IgD-negative memory B cell (primary cell): ENCODE data around the gene RIPOR2. TPM values are rescaled to one million over a fixed set of nuclear protein-coding genes. Genes with fewer than 3 reads are reported as not detected.
"Not testable (repeated sequence)": the region's sequence is repeated elsewhere in the genome, so short reads cannot be mapped to it uniquely, and the experiment has no call there.

Experiments used
- H3K27ac Mint-ChIP-seq, 3 donors: one replicate each; pipeline ENCODE4 v1.8.0; 2020 to 2022; ENCODE audit warnings: mild to moderate bottlenecking in 3 of 3, mixed read lengths in 3 of 3, moderate library complexity in 1 of 3
- H3K27me3 Mint-ChIP-seq: one replicate; pipeline ENCODE4 v1.8.0; 2021; ENCODE audit warnings: mixed read lengths
- H3K36me3 Mint-ChIP-seq: one replicate; pipeline ENCODE4 v1.8.0; 2020; ENCODE audit warnings: mild to moderate bottlenecking, mixed read lengths
- H3K4me1 Mint-ChIP-seq, 3 donors: one replicate each; pipeline ENCODE4 v1.8.0; 2020 to 2022; ENCODE audit warnings: mixed read lengths in 3 of 3, mild to moderate bottlenecking in 1 of 3
- H3K4me3 Mint-ChIP-seq, 4 donors: one replicate each; pipeline ENCODE4 v1.8.0; 2020 to 2022; ENCODE audit warnings: mild to moderate bottlenecking in 4 of 4, mixed read lengths in 4 of 4, moderate library complexity in 3 of 4
- H3K9me3 Mint-ChIP-seq, 3 donors: one replicate each; pipeline ENCODE4 v1.8.0; 2020 to 2021; ENCODE audit warnings: mixed read lengths in 3 of 3, mild to moderate bottlenecking in 1 of 3
- polyA plus RNA-seq: library from polyadenylated mRNA; unstranded; fragments of 300-500 nt; fragmentation: Illumina TruSeq; gene quantifications from one replicate; pipeline ENCODE4 v1.2.3, GENCODE V29; 2021

The RIPOR2 gene
- polyA plus RNA-seq, 1 donor from 2014 or later: 561 TPM

DNA sequence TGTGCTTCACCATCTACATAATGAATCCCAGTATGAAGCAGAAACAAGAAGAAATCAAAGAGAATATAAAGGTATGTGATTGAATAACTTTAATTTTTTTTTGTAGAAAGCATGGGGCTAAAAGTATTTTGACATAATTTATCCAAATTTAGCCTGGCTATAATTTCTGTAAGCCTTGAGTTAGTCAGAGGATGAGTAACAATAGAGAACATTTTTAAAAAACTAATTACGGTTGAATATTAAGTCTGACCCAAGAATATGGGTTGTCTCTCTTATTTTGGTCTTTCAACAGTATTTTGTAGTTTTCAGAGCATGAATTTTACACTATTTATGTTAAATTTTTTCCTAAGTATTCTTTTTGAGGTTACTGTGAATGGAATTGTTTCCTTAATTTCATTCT lies 158.5 kb downstream of the RIPOR2 start:
- H3K4me3 Mint-ChIP-seq: no peak overlapping the region

GRCh38 chr6:24775520-24776058 lies 160.2 kb downstream of the RIPOR2 start:
- Mint-ChIP-seq H3K4me3 (peak overlapping the region; percentile 98 to 99 (median 99)), H3K4me1 (peaks cover 14 to 25% (median 22%) of the 10 kb centered on the region in 3 donors), H3K27me3 (no peaks in the 10 kb centered on the region), H3K36me3 (no peaks in the 10 kb centered on the region), H3K27ac (peak overlapping the region; percentile 91 to 97 (median 95)), H3K9me3 (no peaks in the 10 kb centered on the region)

More for the DNA sequence above, 158.5 kb downstream of the RIPOR2 start:
- H3K9me3 Mint-ChIP-seq: no peaks in the 10 kb centered on the region
- no peak overlapping the region for H3K27ac Mint-ChIP-seq
- no peaks in the 10 kb centered on the region for H3K36me3 Mint-ChIP-seq
- no peaks in the 10 kb centered on the region for H3K27me3 Mint-ChIP-seq
- H3K4me1 Mint-ChIP-seq: peaks cover 14 to 28% (median 22%) of the 10 kb centered on the region in 3 donors

GRCh38 chr6:24774696-24775519 lies 160.9 kb downstream of the RIPOR2 start, which contains the start of gene GMNN:
Gene GMNN, plus strand, starts transcription at chr6:24774937. Its CDS starts 2,310 bp downstream, at chr6:24777247.
- H3K4me3 Mint-ChIP-seq: peak within 1 kb of the TSS; percentile 98 to 99 (median 99)
- no peaks in the 10 kb centered on the region for H3K9me3 Mint-ChIP-seq
- no peaks in the 10 kb centered on the region for H3K36me3 Mint-ChIP-seq
- H3K27ac Mint-ChIP-seq: peak within 1 kb of the TSS; percentile 91 to 97 (median 95)
- H3K27me3 Mint-ChIP-seq: no peaks in the 10 kb centered on the region
- peaks cover 11 to 22% (median 20%) of the 10 kb centered on the region in 3 donors for H3K4me1 Mint-ChIP-seq

- no peaks in the 10 kb centered on the region for H3K9me3 Mint-ChIP-seq
- H3K4me1 Mint-ChIP-seq: peaks cover 0 to 2% (median 0%) of the 10 kb centered on the region in 3 donors
- no peak overlapping the region for H3K4me3 Mint-ChIP-seq
- H3K36me3 Mint-ChIP-seq: no peaks in the 10 kb centered on the region
- H3K27me3 Mint-ChIP-seq: no peaks in the 10 kb centered on the region
- no peak overlapping the region for H3K27ac Mint-ChIP-seq
Measured at GRCh38 chr6:24768361-24768760, 167.4 kb downstream of the RIPOR2 start.

- peaks cover 0 to under 1% (median 0%) of the 10 kb centered on the region in 3 donors for H3K9me3 Mint-ChIP-seq
- H3K27ac Mint-ChIP-seq: no peak overlapping the region
- H3K4me1 Mint-ChIP-seq: peaks cover 0 to 2% (median 2%) of the 10 kb centered on the region in 3 donors
- H3K36me3 Mint-ChIP-seq: no peaks in the 10 kb centered on the region
- no peaks in the 10 kb centered on the region for H3K27me3 Mint-ChIP-seq
- no peak overlapping the region for H3K4me3 Mint-ChIP-seq
Measured at GRCh38 chr6:24766680-24767462, 168.9 kb downstream of the RIPOR2 start.

GRCh38 chr6:24765968-24766367 lies 169.8 kb downstream of the RIPOR2 start:
- H3K27me3 Mint-ChIP-seq, H3K4me1 Mint-ChIP-seq, H3K27ac Mint-ChIP-seq, H3K36me3 Mint-ChIP-seq, H3K4me3 Mint-ChIP-seq, H3K9me3 Mint-ChIP-seq: not testable (repeated sequence)

DNA sequence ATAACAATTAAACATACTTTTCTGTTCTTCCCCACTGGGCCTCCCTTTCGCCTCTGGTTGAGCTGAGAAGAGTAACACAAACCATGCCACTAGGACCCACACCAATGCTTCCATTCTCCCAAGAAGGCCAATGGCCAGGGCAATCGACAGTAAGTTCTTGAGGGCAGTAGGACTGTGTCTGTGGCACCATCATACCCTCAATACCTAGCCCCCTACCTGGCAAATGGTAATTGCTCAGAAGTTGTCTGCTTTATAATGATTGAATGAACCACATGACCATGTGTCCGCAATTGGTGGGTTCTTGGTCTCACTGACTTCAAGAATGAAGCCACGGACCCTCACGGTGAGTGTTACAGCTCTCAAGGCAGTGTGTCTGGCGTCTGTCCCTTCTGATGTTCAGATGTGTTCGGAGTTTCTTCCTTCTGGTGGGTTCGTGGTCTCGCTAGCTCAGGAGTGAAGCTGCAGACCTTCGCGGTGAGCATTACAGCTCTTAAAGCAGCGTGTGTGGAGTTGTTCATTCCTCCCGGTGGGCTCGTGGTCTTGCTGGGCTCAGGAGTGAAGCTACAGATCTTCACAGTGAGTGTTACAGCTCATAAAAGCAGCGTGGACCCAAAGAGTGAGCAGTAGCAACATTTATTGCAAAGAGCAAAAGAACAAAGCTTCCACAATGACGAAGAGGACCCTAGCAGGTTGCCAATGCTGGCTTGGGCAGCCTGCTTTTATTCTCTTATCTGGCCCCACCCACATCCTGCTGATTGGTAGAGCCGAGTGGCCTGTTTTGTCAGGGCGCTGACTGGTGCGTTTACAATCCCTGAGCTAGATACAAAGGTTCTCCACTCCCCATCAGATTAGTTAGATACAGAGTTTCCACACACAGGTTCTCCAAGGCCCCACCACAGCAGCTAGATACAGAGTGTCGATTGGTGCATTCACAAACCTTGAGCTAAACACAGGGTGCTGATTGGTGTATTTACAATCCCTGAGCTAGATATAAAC lies 170.6 kb downstream of the RIPOR2 start:
- not testable (repeated sequence) for H3K4me1 Mint-ChIP-seq, H3K27ac Mint-ChIP-seq, H3K9me3 Mint-ChIP-seq, H3K4me3 Mint-ChIP-seq, H3K36me3 Mint-ChIP-seq, H3K27me3 Mint-ChIP-seq

DNA sequence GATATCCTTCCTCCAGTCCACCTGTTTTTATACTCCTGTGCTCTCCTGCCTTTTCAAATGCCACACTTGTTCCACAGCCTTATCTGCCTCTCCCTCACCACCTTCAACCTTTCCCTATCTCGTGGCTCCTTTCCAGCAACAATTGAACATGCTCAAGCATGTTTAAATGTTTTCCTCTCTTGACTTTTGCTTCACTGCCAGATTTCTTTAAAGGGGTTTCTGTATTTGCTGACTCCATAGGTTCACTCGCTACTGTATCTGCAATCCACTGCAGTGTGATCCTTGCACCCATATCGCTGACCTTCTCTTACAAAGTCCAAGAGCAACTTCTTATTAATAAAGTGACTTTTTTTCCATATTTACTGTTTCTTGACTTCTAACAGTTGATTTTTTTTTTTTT lies 172.2 kb downstream of the RIPOR2 start:
- Mint-ChIP-seq H3K9me3 (peaks cover 0 to 2% (median 0%) of the 10 kb centered on the region in 3 donors), H3K4me1 (peaks cover 0 to 6% (median 5%) of the 10 kb centered on the region in 3 donors), H3K4me3 (no peak overlapping the region), H3K27me3 (no peaks in the 10 kb centered on the region), H3K27ac (no peak overlapping the region), H3K36me3 (no peaks in the 10 kb centered on the region)

- peaks cover 0 to 6% (median 5%) of the 10 kb centered on the region in 3 donors for H3K4me1 Mint-ChIP-seq
- H3K27ac Mint-ChIP-seq: peak overlapping the region in 1 of 3 donors; percentile 16
- no peaks in the 10 kb centered on the region for H3K27me3 Mint-ChIP-seq
- H3K4me3 Mint-ChIP-seq: no peak overlapping the region
- H3K36me3 Mint-ChIP-seq: no peaks in the 10 kb centered on the region
- H3K9me3 Mint-ChIP-seq: peaks cover 0 to 2% (median 0%) of the 10 kb centered on the region in 3 donors
Measured at GRCh38 chr6:24761851-24762250, 173.9 kb downstream of the RIPOR2 start.

- peaks cover 0 to 2% (median 0%) of the 10 kb centered on the region in 3 donors for H3K9me3 Mint-ChIP-seq
- no peaks in the 10 kb centered on the region for H3K27me3 Mint-ChIP-seq
- no peak overlapping the region for H3K4me3 Mint-ChIP-seq
- peaks cover 0 to 5% (median 5%) of the 10 kb centered on the region in 3 donors for H3K4me1 Mint-ChIP-seq
- H3K36me3 Mint-ChIP-seq: no peaks in the 10 kb centered on the region
- no peak overlapping the region for H3K27ac Mint-ChIP-seq
Measured at GRCh38 chr6:24761193-24761835, 174.4 kb downstream of the RIPOR2 start.

DNA sequence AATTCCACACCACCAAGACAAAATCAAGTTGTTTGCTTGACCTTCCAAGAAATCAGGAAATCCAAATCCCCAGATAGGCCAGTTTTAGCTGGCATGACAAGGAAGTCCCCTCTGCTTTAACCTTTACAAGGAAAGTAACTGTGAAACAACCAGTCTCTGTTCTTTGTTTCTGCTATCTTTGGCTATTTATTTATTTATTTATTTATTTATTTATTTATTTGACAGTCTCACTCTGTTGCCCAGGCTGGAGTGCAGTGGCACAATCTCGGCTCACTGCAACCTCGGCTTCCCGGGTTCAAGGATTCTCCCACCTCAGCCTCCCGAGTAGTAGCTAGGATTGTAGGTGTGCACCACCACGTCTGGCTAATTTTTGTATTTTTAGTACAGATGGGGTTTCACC lies 175.6 kb downstream of the RIPOR2 start:
- no peaks in the 10 kb centered on the region for H3K27me3 Mint-ChIP-seq
- no peak overlapping the region for H3K4me3 Mint-ChIP-seq
- H3K4me1 Mint-ChIP-seq: peaks cover 0 to 5% (median 5%) of the 10 kb centered on the region in 3 donors
- no peak overlapping the region for H3K27ac Mint-ChIP-seq
- H3K9me3 Mint-ChIP-seq: peaks cover 0 to 2% (median 0%) of the 10 kb centered on the region in 3 donors
- no peaks in the 10 kb centered on the region for H3K36me3 Mint-ChIP-seq

DNA sequence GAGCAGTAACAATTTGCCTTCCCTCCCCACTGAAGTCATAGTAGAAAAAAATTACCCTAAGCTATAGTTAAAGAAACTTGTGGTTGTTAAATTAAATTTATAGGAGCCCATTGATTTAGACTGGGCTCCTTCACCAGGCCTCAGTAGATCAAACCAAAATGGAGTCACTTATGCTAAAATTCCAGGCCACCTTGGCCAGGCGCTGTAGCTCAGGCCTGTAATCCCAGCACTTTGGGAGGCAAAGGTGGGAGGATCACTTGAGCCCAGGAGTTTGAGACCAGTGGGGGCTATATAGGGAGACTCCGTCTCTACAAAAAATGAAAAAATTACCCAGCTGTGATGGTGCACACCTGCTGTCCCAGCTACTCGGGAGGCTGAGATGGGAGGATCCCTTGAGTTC lies 176.0 kb downstream of the RIPOR2 start:
- H3K9me3 Mint-ChIP-seq: peaks cover 0 to 2% (median 0%) of the 10 kb centered on the region in 3 donors

GRCh38 chr6:24757611-24758010 lies 178.1 kb downstream of the RIPOR2 start:
- Mint-ChIP-seq H3K9me3 (peaks cover 0 to 2% (median 0%) of the 10 kb centered on the region in 3 donors), H3K4me3 (no peak overlapping the region), H3K4me1 (peaks cover 0 to 5% (median 5%) of the 10 kb centered on the region in 3 donors), H3K27ac (no peak overlapping the region), H3K36me3 (no peaks in the 10 kb centered on the region), H3K27me3 (peaks cover 3% of the 10 kb centered on the region)

More for the DNA sequence above, 176.0 kb downstream of the RIPOR2 start:
- Mint-ChIP-seq H3K36me3 (no peaks in the 10 kb centered on the region), H3K4me3 (no peak overlapping the region), H3K27me3 (no peaks in the 10 kb centered on the region), H3K4me1 (peaks cover 0 to 5% (median 5%) of the 10 kb centered on the region in 3 donors), H3K27ac (no peak overlapping the region)
